Upper lobe of left lung (tissue), 4 donors: ENCODE data around the gene EBP.

ENCODE experiments used
- CTCF ChIP-seq, 6 experiments: fragments of 450-650 bp in 4 of 6; fragments of 200-600 bp in 2 of 6; sonication (generic) in 2 of 6; IDR thresholded peaks; one replicate each; pipeline ENCODE4 v1.5.1; 2016 to 2019; ENCODE audit warnings: antibody characterized with exemption in 6 of 6
- EP300 ChIP-seq, 4 donors: sonication (generic); formaldehyde crosslinking; IDR thresholded peaks; one replicate each; pipeline ENCODE4 v1.5.1; 2017; ENCODE audit warnings: antibody characterized with exemption in 4 of 4, control low read depth in 2 of 4
- POLR2A ChIP-seq, 4 donors: fragments of 450-650 bp; IDR thresholded peaks; one replicate each; pipeline ENCODE4 v1.5.1; 2016 to 2017; ENCODE audit warnings: antibody characterized with exemption in 4 of 4, mild to moderate bottlenecking in 2 of 4
- POLR2AphosphoS5 ChIP-seq, 2 donors: sonication (generic); formaldehyde crosslinking; IDR thresholded peaks; one replicate each; pipeline ENCODE4 v1.5.1; 2017; ENCODE audit warnings: antibody characterized with exemption in 2 of 2

- no peak for TF ChIP-seq POLR2A (IDR thresholded peaks at IDR 0.05)
- TF ChIP-seq EP300 (IDR thresholded peaks at IDR 0.05), result no peak
- TF ChIP-seq CTCF (IDR thresholded peaks at IDR 0.05), result no peak
- TF ChIP-seq POLR2AphosphoS5 (IDR thresholded peaks at IDR 0.05), result no peak
Observed at GRCh38 chrX:48480142-48480541, 41.5 kb upstream of the EBP start.
